NCI-H460 (cell line): ENCODE data around the gene BROX. TPM values are rescaled to one million over a fixed set of nuclear protein-coding genes. Genes with fewer than 3 reads are reported as not detected.
A peak's percentile ranks its signal among the peaks of the same experiment; 100 is the strongest.
"Not testable (repeated sequence)": the region's sequence is repeated elsewhere in the genome, so short reads cannot be mapped to it uniquely, and the experiment has no call there.

ENCODE experiments used
- DNase-seq: peaks from one replicate; pipeline ENCODE4 v3.0.0-alpha.2; 2016; ENCODE audit warnings: low read depth; ENCODE audit errors: extremely low read depth
- polyA plus RNA-seq: library from polyadenylated mRNA; depleted of rRNA; stranded (reverse); fragments of >200 nt; gene quantifications from 2 replicates; pipeline ENCODE4 v1.2.3, GENCODE V29; 2014; cell fraction: nucleus; rRNA removed
- total RNA-seq: library from RNA; depleted of rRNA; stranded (reverse); fragments of >200 nt; shearing (Covaris generic); gene quantifications from 2 replicates; pipeline ENCODE4 v1.2.3, GENCODE V29; 2014; rRNA removed

Gene BROX, protein sequence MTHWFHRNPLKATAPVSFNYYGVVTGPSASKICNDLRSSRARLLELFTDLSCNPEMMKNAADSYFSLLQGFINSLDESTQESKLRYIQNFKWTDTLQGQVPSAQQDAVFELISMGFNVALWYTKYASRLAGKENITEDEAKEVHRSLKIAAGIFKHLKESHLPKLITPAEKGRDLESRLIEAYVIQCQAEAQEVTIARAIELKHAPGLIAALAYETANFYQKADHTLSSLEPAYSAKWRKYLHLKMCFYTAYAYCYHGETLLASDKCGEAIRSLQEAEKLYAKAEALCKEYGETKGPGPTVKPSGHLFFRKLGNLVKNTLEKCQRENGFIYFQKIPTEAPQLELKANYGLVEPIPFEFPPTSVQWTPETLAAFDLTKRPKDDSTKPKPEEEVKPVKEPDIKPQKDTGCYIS
- total RNA-seq = 118 and 119 TPM in 2 replicates
- polyA plus RNA-seq = 26.0 and 35.9 TPM in 2 replicates

DNA sequence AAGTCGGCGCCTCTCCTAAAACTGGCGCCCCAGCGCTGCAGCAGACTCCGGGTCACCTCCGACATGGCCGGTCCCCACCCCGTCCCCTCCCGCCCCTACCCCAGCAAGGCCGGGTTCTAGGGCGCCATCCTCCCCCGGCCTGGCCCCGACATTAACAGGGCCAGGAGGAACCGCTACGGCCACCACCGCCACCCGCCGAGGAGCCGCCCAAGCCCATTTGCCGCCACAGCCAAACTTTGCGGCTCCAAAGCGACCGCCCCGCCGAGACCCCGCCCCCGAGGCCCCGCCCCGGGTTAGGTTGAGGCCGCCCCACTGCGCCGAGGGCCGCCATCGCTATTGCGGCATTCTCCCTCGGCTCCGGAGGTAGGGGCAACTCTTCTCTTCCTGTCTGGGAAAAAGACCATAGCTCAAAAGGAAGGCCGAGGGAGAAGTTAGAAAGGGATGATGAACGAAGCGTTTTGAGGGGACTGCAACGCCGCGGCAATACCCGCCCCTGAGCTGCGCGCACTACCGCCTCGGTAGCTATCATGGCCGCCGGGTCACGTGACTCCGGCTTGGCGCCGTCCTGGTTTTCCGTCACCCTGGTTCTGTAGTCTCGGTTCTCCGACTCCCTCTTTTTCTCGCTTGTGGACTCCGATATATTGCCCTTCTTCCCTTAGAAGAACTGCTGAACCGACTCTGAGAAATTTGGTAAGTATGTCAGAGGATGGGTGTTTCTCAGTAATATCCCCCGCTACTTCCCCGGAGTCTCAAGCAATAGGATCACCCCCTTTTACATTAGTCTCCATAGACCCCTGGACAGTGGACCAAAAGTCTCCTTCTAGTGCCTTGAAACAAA is at the start of gene BROX, which contains the start of gene AIDA:
TSS of gene BROX (plus strand) at position 312 of the 838 bp plus-strand sequence. CDS start 3,136 bp downstream, outside the sequence.
TSS of gene AIDA (minus strand) at position 239 of the 838 bp plus-strand sequence. CDS start at position 65, 174 bp downstream.
- DNase-seq = peak; percentile 89

DNA sequence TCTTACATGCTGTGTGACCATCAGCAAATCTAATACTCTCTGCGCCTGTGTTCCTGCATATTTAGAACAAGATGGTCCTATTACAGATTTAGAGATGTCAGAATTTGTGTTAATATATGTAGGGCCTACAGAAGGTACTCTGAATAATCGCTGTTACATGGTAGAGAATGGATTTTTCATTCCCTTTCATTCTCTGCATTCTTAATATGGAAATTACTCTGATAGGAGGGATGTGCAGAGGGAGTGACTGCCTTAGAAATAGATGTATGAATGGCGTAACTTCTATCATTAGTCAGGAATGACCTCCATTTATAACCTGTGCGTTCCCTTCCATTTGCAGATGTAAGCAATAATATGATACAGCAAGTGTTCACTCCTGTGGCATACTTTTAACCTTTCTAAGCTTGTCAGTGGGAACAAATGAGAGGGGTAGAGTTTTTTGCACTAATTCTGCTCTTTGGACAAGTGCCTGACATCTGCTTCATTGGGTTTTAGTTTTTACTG is 48.9 kb upstream of the BROX start:
- no peak for DNase-seq

DNA sequence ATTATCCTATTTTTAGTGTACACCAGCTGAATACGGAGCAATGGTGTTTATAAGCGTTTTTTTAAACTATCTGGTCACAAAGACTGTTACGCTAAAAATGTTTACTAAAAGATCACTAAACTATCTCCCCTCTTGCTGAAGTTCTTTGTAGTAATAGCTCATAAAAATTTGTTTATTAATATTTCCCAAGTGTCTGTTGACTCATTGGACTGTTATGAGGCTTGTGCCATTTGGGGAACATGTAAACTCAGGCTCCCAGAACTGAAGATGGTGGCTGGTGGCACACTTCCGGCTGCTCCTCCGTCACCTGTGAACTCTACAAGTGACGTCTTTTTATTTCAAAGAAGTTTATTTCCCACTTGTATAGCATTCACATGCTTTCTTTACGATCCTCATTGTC is 46.4 kb upstream of the BROX start:
- no peak for DNase-seq

DNA sequence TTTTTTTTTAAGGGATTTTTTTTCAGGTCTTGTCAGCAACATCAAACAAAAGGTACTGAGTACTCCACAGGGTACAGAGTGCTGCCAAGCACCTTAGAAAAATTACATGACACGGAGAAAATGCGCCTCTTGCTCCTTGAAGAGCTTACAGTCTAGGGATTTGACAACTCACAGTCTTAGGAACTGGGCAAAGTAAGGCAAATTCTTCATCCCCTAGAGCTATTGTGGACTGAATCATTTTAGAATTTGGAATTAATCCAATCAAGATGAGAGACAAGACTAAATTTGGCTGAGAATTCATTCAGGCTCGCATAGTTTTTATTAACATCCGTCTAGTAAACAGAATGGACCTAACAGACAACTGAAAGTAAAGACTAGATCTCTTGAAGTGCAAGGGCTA is 44.2 kb upstream of the BROX start:
- DNase-seq = not testable (repeated sequence)

DNA sequence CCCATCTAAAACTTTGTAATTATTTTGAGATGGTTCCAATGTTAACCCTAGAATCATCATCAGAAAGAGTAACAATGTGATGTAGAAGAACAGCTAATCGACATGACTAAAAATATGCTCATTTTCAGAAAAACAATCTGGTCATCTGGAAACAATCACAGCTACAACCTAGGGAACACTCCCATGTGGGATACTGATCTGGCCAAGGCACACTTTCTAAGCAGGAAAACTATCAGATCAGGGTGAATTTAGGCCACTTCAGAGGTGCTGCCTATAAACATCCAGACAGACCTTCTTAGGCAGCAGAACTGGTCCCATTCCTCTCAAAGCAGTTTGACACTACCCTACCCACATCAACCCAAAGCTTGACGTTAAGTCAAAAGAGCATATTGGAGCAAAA is 43.3 kb upstream of the BROX start:
- DNase-seq = not testable (repeated sequence)

DNA sequence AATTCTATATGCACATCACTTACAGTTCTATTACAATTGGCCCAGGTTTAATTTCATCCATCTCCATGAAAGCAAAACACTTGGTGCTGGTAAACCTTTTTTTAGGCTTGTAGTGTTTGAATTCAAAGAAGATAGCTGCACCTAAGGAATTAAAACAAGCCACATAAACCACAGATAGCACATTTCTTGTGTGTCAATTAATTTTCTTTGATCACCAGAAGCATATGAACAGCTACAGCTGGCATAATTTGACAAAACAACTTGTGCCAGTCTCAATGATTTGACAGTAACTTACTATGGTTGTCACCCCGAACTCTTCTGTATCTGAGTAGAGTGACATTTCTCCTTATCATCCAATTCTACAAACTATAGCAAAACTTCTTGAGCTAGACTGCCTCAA is 42.3 kb upstream of the BROX start:
- DNase-seq = no peak

DNA sequence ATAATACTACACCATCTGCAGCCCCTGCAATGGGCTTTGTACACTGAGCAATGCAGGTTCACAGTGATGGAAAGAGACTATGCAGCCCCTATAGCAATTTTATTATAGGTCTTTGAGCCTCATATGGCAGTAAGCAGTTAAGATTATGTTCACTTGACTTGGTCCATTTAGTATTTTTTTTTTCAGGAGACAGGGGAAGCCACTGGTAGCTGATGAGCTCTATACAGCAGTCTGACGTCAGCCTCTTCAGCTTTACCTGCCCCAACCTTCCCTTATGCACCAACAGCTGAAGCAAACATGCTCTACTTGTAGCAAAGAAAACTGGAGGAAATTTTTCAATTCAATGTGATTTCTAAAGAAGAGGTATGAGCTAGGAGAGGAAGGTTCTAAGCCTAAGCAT is 32.3 kb upstream of the BROX start:
- DNase-seq = no peak

DNA sequence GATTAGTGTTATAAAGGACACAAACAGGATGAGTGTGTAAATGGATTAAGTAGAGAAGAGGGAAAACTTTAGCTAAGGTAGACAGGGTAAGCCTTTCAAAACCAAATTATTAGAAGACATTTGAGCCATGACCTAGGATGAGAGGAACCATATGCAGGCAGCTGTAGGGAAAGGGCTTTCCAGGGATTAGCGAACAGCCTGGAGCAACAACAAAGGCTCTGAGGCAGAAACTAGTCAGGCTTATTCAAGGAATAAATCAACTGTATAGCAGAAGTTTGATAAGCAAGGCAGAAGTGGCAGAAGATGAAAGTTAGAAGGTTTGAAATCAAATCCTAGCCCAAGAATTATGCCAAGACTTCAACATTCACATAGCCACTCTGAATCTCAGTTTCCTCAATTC is 21.3 kb upstream of the BROX start:
- DNase-seq = no peak

DNA sequence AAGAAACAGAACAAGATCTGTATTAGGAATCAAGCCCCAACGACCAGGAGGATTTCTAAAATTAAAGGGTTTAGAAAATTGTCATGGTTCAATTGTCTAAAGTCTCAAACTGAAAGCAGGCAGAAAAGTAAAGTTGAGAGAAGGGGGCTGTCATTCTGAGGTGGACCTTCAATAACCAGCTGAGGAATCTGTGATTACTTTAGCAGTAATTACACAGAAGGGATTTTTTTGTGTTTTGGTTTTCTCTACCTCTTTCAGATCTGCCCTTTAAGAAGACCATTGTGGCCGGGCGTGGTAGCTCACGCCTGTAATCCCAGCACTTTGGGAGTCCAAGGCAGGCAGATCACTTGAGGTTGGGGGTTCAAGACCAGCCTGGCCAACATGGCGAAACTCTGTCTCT is 17.4 kb upstream of the BROX start:
- DNase-seq = no peak

DNA sequence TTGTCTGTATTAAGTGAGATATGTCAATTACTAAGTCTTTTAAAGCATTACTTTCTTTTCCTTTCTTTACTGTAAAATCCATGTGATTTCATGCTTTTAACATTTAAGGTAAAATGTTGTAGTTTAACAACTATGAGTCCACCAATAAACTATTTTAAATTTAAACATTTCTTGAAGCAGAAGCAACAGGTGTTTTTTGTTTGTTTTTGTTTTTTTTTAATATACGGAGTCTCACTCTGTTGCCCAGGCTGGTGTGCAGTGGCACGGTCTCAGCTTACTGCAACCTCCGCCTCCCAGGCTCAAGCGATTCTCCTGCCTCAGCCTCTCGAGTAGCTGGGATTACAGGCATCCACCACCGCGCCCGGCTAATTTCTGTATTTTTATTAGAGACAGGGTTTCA is 15.6 kb upstream of the BROX start:
- DNase-seq = no peak

DNA sequence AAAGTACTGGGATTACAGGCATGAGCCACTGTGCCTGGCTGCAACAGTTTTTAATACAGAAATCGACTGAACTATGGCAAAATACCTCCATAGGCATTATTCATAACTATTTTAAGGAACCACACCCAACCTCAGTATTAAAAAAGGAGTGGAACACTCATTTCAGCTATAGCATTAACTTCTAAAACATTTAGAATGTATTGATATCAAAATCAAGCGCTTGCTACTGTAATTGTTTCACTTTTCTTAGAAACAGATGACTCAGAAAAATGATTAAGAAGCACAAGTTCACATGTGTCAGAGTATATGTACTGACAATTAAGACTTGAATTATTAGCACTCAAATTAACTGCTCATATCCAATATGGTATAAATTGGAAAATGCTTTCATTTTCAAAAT is 15.2 kb upstream of the BROX start:
- DNase-seq = no peak

DNA sequence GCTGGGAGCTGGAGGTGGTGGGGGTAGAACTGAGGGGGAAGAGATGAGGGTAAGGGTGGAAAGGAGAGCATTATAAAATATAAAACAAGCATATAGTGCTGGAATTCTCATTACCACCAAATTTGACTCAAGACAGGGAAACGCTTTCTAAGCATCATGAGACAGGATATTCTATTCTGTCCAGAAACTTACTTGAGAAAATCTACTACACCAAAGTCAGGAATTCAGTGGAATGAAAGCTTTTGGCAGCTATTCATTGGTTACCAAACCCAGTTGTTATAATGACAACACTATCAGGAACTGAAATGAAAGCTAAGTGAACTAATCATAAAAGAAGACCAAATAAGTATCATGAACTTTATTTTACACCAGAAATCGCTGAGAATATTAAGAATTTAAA is 14.5 kb upstream of the BROX start:
- no peak for DNase-seq

DNA sequence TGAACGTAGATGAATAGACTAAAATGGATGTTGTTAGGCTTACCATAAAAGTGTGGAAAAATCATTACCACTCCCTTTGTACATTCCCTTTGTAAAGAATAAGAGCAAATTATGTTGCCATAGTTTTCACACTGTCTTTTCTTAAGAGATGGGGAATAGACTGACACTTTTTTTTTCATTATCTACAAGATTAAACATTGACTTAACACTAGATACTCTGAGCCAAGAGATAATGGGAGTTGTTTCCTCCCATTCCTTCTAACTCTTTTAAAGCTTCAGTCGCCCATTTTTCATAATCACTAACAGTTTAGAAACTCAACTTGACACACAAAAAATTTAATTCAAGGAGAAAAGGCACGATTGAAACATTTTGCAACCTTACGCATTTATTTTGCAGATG is 10.2 kb upstream of the BROX start:
- DNase-seq = no peak

DNA sequence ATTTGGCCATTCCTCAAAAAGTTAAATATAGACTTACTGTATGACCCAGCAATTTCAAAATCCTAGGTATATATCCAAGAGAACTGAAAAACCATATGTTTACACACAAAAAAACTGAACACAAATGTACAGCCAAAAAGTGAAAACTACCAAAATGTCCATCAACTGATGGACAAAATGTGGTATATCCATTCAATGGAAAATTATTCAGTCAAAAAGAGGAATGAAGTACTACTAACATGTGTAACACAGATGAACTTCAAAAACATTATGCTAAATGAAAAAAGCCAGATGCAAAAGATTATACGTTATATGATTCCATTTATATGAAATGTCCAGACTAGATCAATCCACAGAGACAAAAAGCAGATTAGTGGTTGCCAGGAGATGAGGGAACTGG is 8.1 kb upstream of the BROX start:
- DNase-seq = no peak

DNA sequence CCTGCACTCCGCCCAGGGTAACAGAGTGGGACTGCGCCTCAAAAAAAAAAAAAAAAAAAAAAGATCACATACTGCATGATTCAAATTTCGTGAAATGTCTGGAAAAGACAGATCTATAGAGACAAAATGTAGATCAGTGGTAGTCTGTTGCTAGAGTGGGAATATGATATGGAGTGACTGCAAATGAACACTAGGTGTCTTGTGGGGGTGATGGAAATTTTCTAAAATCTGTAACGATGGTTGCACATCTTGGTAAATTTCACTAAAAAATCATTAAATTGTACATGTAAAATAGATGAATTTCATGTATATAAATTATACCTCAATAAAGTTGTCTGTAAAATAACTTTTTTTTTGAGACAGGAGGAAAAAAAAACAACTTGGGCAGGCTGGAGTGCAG is 5.5 kb upstream of the BROX start:
- DNase-seq = no peak

DNA sequence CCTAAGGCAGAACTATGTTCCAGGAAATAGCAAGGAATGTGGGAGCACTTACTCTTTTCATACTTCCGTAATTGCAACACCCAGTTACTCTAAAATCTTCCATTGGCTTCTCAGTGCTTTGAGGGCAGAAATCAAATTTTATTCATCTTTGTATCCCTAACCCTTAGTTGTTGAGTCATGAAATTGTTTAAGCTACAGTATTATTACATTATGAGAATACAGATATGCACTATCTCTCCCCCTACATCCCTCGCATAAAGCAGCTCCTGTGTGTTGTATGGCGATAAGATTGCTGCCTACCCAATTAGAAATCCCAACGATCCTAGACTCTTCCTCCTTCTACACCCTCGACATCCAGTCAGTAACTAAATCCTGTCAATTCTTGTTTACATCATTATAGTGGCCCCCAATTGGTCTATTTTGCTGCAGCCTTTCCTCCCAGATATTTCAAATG is 2.6 kb upstream of the BROX start:
- no peak for DNase-seq

DNA sequence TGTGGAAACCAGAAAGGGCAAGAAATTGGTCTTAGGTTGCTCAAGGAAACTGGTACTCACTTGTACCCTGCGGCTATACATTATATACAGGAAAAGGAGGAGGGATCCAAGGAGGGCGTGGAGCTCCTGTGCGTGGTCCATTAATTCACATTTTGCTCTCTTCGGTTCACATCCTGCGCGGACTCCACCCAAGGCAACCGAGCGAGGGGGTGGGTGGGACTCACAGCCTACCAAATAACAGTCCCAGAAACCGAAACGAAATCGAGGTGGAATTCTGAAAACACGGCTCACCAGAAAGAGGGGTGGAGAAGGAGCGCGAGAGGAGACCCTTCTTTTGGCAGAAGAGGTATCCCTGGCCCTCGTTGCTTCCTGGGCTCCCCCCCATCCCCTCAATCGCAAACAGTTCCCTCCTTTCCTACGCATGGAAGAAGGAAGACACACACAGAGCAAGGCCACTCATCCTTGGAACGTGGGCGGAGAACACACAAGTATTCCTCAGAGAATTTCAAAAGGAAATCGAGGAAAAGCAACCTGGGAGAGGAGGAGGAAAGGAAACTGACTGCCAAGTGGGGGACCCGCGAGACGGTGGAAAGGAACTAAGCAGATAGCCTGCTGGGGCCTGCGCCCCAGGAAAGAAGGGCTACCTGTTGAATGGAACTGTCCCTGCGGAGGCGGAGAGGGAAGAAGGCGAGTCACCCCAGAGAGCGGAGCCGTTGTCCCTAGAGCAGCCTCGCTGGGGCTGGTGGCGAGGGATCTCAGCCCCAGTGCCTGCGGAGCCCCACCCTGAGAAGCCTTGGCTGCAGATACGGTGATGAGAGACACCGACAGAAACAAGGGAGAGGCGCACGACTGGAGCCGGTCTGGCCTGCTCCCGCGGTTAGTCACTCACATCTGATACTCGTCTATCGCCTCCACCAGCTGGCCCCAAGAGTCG is 778 bp upstream of the BROX start:
- peak; percentile 47 for DNase-seq

DNA sequence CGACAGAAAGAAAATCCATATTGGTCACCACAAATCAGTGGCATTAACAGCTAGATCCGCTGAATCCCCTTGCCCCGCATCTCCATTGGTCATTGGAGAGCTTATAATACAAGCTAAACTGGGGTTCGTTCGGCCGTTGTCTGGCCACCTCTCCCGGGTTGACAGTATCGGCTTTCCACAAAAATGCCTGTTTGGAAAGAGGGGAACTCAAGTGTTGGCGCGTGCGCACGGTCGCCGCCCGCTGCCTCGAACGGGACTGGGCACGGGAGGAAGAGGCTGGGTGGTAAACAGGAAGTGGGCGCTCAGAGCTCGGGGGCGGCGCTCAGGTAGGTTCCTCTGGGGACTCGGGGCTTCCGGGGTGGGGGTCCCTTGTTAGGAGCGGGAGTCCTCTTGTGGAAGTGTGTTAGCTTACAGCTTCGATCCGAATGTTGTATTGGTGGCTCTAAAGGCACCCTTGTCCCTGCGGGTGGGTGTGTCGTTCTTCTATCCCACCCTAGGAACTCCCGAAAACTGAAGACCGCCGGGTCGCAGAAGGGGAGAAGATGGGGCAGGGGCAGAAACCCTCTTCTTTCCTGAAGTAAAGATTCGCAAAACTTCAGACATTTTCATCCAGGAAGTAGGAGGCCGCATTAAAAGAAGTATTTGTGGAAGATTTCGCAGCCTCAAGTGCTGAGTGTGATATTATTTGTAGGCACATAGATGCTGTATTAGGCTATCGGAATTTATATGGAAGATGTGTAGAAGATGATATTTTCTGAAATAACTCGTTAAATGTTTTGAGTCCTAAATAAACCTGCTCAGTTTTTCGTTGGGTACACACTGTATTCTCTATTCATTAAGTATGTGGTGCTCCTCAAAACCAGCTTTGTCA is 962 bp downstream of the BROX start:
- peak; percentile 95 for DNase-seq

DNA sequence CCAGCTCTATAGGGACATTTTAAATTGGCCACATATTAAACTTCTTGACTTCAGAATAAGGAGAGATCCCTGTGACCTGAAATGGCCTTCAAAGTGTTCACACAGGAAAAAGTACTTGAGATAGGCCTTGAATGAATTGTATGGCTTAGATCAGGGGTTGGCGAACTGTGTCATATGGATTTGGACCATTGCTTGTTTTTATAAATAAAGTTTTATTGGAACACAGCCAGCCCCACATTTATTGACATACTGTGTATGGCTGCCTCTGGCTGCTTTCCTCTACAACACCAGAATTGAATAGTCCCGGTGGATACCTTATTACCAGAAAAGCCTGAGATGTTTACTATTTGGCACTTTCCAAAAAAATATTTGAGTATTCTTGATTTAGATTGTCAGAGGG is 4.0 kb downstream of the BROX start:
- DNase-seq = no peak
